HCT116 (cell line): ENCODE data around the gene SPTB. TPM values are rescaled to one million over a fixed set of nuclear protein-coding genes. Genes with fewer than 3 reads are reported as not detected.

ENCODE experiments used
- CEBPB ChIP-seq: IDR thresholded peaks from 2 replicates; pipeline ENCODE4 v1.6.1; 2012; ENCODE audit warnings: low read depth
- EGR1 ChIP-seq: IDR thresholded peaks from 2 replicates; pipeline ENCODE4 v1.6.1; 2012; ENCODE audit warnings: low read depth
- ELF1 ChIP-seq: IDR thresholded peaks from 2 replicates; pipeline ENCODE4 v1.6.1; 2012; ENCODE audit warnings: low read depth, borderline replicate concordance
- EZH2phosphoT487 ChIP-seq: fragments of 200-600 bp; IDR thresholded peaks from 2 replicates; pipeline ENCODE4 v1.6.1; 2018; ENCODE audit warnings: antibody characterized with exemption, borderline replicate concordance
- FOSL1 ChIP-seq: IDR thresholded peaks from 2 replicates; pipeline ENCODE4 v1.6.1; 2012; ENCODE audit warnings: low read depth
- JUND ChIP-seq: IDR thresholded peaks from 2 replicates; pipeline ENCODE4 v1.6.1; 2012
- POLR2AphosphoS5 ChIP-seq: IDR thresholded peaks from 2 replicates; pipeline ENCODE4 v1.6.1; 2011; ENCODE audit warnings: mild to moderate bottlenecking, low read depth, low read length, moderate library complexity
- RAD21 ChIP-seq: IDR thresholded peaks from 2 replicates; pipeline ENCODE4 v1.6.1; 2012; ENCODE audit warnings: low read depth, mild to moderate bottlenecking
- SIN3A ChIP-seq: IDR thresholded peaks from 2 replicates; pipeline ENCODE4 v1.6.1; 2012; ENCODE audit warnings: low read depth
- SP1 ChIP-seq: IDR thresholded peaks from 2 replicates; pipeline ENCODE4 v1.6.1; 2012; ENCODE audit warnings: low read depth
- ZNF274 ChIP-seq: fragments of 200-500 bp; sonication (Bioruptor generic); IDR thresholded peaks from 2 replicates; pipeline ENCODE4 v1.6.1; 2014; ENCODE audit warnings: mild to moderate bottlenecking, low read depth, low read length, inconsistent platforms
- total RNA-seq: library from RNA; stranded (reverse); gene quantifications from one replicate; pipeline ENCODE4 v1.2.1, GENCODE V29; 2021; ENCODE audit not compliant: unreplicated experiment
- TF ChIP-seq, protein P1 (sequence below): IDR thresholded peaks from 2 replicates; pipeline ENCODE4 v1.6.1; 2012; ENCODE audit warnings: low read depth
- TF ChIP-seq, protein P2 (sequence below): IDR thresholded peaks from 2 replicates; pipeline ENCODE4 v1.6.1; 2011; ENCODE audit warnings: mild to moderate bottlenecking, low read length, moderate library complexity; ENCODE audit not compliant: insufficient replicate concordance; ENCODE audit errors: extremely low read depth

The SPTB gene
- total RNA-seq, 1 experiment from 2014 or later = 4.2 TPM

DNA sequence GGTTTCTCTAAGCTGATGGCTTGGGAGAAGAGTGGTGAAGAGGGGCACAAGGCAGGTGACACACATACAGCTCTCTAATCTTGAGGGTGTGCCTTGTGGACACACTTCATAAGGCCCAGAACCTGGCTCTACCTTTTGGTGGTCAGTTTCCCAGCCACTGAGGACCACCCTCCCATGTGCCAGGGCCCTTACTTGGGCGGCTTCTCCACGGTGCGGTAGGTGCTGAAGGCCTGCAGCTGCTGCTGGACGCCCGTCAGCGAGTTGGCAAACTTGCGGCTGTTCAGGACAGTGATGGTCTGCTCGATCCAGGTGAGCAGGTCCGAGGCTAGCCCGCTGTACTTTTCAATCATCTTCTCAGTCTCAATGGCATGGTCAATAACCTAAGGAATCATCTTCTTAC, 80.2 kb downstream of the SPTB start (continued):
- TF ChIP-seq, protein P1, sequence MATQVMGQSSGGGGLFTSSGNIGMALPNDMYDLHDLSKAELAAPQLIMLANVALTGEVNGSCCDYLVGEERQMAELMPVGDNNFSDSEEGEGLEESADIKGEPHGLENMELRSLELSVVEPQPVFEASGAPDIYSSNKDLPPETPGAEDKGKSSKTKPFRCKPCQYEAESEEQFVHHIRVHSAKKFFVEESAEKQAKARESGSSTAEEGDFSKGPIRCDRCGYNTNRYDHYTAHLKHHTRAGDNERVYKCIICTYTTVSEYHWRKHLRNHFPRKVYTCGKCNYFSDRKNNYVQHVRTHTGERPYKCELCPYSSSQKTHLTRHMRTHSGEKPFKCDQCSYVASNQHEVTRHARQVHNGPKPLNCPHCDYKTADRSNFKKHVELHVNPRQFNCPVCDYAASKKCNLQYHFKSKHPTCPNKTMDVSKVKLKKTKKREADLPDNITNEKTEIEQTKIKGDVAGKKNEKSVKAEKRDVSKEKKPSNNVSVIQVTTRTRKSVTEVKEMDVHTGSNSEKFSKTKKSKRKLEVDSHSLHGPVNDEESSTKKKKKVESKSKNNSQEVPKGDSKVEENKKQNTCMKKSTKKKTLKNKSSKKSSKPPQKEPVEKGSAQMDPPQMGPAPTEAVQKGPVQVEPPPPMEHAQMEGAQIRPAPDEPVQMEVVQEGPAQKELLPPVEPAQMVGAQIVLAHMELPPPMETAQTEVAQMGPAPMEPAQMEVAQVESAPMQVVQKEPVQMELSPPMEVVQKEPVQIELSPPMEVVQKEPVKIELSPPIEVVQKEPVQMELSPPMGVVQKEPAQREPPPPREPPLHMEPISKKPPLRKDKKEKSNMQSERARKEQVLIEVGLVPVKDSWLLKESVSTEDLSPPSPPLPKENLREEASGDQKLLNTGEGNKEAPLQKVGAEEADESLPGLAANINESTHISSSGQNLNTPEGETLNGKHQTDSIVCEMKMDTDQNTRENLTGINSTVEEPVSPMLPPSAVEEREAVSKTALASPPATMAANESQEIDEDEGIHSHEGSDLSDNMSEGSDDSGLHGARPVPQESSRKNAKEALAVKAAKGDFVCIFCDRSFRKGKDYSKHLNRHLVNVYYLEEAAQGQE = no peak
- TF ChIP-seq JUND = no peak
- no peak for TF ChIP-seq RAD21
- no peak for TF ChIP-seq FOSL1
- no peak for TF ChIP-seq CEBPB
- no peak for TF ChIP-seq POLR2AphosphoS5
- no peak for TF ChIP-seq EZH2phosphoT487
- TF ChIP-seq ZNF274 = no peak
- TF ChIP-seq SIN3A = no peak
- TF ChIP-seq SP1 = no peak
- TF ChIP-seq, protein P2, sequence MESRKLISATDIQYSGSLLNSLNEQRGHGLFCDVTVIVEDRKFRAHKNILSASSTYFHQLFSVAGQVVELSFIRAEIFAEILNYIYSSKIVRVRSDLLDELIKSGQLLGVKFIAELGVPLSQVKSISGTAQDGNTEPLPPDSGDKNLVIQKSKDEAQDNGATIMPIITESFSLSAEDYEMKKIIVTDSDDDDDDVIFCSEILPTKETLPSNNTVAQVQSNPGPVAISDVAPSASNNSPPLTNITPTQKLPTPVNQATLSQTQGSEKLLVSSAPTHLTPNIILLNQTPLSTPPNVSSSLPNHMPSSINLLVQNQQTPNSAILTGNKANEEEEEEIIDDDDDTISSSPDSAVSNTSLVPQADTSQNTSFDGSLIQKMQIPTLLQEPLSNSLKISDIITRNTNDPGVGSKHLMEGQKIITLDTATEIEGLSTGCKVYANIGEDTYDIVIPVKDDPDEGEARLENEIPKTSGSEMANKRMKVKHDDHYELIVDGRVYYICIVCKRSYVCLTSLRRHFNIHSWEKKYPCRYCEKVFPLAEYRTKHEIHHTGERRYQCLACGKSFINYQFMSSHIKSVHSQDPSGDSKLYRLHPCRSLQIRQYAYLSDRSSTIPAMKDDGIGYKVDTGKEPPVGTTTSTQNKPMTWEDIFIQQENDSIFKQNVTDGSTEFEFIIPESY = no peak
- no peak for TF ChIP-seq EGR1
- no peak for TF ChIP-seq ELF1
